Measurements from ENCODE around the gene OSBPL1A. TPM values are rescaled to one million over a fixed set of nuclear protein-coding genes. Genes with fewer than 3 reads are reported as not detected.

OSBPL1A gene
- total RNA-seq, 4 donors from 2014 or later = 10.0 to 30.9 (median 15.1) TPM

DNA sequence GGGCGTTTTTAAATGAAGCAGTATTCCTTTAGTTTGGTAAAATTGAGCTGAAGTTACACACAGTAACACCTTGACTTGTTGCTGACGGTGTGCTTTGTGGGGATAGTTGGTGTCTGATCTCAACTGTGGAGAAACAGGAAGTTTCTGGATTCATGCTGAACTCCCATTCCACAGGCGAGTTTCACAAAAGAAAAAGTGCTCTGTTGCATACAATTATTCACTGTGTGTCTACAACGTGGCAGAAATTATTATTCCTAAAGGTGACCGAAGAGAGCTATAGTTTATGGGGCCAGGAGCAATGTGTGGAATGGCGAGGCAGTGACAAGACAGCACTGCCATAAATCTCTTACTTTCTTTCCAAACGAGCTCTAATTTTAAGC lies 259.2 kb downstream of the OSBPL1A start:
- H3K4me3 ChIP-seq = peak overlapping the region; percentile 34 to 73 (median 66)
- H3K27me3 ChIP-seq = peaks cover 0 to 10% (median 0%) of the 10 kb centered on the region in 4 donors
- 21 to 25% methylated on average over 7 of the region's 7 CpGs for WGBS, 2 donors
- no peak for DNase-seq
- TF ChIP-seq, protein P1, sequence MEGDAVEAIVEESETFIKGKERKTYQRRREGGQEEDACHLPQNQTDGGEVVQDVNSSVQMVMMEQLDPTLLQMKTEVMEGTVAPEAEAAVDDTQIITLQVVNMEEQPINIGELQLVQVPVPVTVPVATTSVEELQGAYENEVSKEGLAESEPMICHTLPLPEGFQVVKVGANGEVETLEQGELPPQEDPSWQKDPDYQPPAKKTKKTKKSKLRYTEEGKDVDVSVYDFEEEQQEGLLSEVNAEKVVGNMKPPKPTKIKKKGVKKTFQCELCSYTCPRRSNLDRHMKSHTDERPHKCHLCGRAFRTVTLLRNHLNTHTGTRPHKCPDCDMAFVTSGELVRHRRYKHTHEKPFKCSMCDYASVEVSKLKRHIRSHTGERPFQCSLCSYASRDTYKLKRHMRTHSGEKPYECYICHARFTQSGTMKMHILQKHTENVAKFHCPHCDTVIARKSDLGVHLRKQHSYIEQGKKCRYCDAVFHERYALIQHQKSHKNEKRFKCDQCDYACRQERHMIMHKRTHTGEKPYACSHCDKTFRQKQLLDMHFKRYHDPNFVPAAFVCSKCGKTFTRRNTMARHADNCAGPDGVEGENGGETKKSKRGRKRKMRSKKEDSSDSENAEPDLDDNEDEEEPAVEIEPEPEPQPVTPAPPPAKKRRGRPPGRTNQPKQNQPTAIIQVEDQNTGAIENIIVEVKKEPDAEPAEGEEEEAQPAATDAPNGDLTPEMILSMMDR (IDR thresholded peaks at IDR 0.05) = no peak
- TF ChIP-seq POLR2A (IDR thresholded peaks at IDR 0.05) = no peak
- H3K36me3 ChIP-seq = peaks cover 0 to 5% (median 0%) of the 10 kb centered on the region in 3 donors
- H3K27ac ChIP-seq = peak overlapping the region; percentile 32 to 67 (median 50)
- intact Hi-C loops (cut with DNase I) = no loop called here
- no peaks in the 10 kb centered on the region for H3K9me3 ChIP-seq
- peaks cover 0 to 25% (median 5%) of the 10 kb centered on the region in 3 donors for H3K4me1 ChIP-seq

DNA sequence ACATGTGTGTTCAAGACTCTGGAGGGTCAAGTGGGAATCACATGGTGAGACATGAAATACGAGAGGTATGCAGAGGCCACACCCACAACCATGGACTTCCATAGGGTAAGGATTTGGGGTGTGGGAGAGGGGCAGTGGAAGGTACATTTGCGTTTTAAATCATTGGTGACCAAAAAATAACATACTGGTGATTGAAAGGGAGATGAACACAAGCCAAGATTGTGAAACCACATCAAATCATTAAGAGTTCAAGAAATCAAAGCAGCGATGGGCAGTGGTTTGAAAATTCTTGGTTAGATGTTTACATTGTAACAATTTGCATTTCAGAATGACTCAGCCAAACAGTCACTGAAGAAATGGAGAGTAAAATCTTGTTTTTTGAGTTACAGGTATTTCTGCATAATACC lies 260.7 kb downstream of the OSBPL1A start:
- TF ChIP-seq POLR2A (IDR thresholded peaks at IDR 0.05) = no peak
- TF ChIP-seq, protein P1 (IDR thresholded peaks at IDR 0.05) = no peak
- Histone ChIP-seq H3K4me3 (no peak overlapping the region), H3K27me3 (peaks cover 0 to 10% (median 0%) of the 10 kb centered on the region in 4 donors), H3K36me3 (peaks cover 0 to 20% (median 0%) of the 10 kb centered on the region in 3 donors), H3K4me1 (peaks cover 0 to 25% (median 5%) of the 10 kb centered on the region in 3 donors), H3K27ac (no peak overlapping the region), H3K9me3 (no peaks in the 10 kb centered on the region)
- intact Hi-C loops (cut with DNase I) = no loop called here
- 51 to 60% methylated on average over 3 of the region's 3 CpGs for WGBS, 2 donors
- no peak for DNase-seq

DNA sequence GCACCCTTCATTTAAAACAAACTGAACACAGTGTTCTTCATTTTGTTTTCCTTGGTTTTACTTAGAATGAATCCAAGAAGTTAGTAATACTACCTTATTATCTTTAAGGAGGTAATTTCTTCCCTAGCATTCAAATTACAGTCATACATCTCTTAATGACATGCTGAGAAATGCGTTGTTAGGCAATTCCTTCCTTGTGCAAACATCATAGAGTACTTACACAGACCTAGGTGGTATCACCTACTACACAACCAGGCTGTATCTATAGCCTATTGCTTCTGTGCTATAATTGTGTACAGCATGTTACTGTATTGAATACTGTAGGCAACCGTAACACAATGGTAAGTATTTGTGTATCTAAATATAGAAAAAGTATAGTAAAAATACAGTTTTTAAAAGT lies 267.1 kb downstream of the OSBPL1A start:
- WGBS, 2 donors = 87 to 88% methylated on average over 2 of the region's 2 CpGs
- H3K4me3 ChIP-seq = no peak overlapping the region
- no peaks in the 10 kb centered on the region for H3K27me3 ChIP-seq
- H3K9me3 ChIP-seq = no peaks in the 10 kb centered on the region
- TF ChIP-seq POLR2A (IDR thresholded peaks at IDR 0.05) = no peak
- TF ChIP-seq, protein P1 (IDR thresholded peaks at IDR 0.05) = no peak
- H3K4me1 ChIP-seq = no peaks in the 10 kb centered on the region
- no peak for DNase-seq
- intact Hi-C loops (cut with DNase I) = no loop called here
- peaks cover 0 to 77% (median 3%) of the 10 kb centered on the region in 3 donors for H3K36me3 ChIP-seq
- H3K27ac ChIP-seq = no peak overlapping the region

DNA sequence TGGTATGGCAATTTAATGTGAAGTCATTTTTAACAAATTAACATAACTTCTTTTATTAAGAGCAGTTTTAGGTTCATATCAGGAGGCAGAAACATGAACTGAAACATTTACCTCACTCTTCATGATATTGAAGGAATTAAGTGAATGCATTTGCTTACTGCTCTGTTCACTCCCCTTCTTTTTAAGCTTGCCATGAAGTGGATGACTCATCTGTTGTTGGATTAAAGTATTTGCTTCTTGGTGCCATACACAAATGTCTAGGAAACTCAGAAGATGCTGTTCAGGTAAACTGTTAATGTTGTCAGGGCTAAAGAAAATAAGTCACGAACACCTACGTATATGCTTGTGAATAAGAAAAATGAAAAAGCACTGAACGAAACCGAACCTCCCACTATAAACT lies 268.9 kb downstream of the OSBPL1A start:
- Histone ChIP-seq H3K27ac (no peak overlapping the region), H3K27me3 (no peaks in the 10 kb centered on the region), H3K4me3 (no peak overlapping the region), H3K36me3 (peaks cover 0 to 91% (median 3%) of the 10 kb centered on the region in 3 donors), H3K4me1 (no peaks in the 10 kb centered on the region), H3K9me3 (no peaks in the 10 kb centered on the region)
- WGBS, 2 donors = 96 to 99% methylated on average over 4 of the region's 4 CpGs
- DNase-seq = no peak
- TF ChIP-seq, protein P1 (IDR thresholded peaks at IDR 0.05) = no peak
- no peak for TF ChIP-seq POLR2A (IDR thresholded peaks at IDR 0.05)
- intact Hi-C loops (cut with DNase I) = no loop called here

DNA sequence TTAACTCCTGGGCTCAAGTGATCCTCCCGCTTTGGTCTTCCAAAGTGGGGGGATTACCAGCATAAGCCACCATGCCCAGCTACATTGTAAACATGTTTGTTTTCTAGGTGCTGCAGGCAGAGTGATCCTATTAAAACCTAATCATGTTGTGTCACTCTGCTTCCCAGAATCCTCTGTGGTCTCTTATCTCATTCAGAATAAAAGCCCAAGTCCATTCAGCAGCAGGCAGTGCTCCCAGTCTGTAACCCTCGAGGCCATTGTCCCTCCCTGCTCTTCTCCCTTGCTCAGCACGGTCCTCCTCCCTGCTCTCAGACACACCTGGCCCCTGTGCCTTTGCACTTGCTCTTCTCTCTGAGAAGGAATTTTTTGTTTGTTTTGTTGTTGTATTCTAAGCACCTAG lies 269.9 kb downstream of the OSBPL1A start:
- Histone ChIP-seq H3K27ac (no peak overlapping the region), H3K4me3 (no peak overlapping the region), H3K4me1 (no peaks in the 10 kb centered on the region), H3K36me3 (peaks cover 0 to 91% (median 3%) of the 10 kb centered on the region in 3 donors), H3K27me3 (no peaks in the 10 kb centered on the region), H3K9me3 (no peaks in the 10 kb centered on the region)
- DNase-seq = no peak
- 77 to 80% methylated on average over 3 of the region's 3 CpGs for WGBS, 2 donors
- intact Hi-C loops (cut with DNase I) = no loop called here
- TF ChIP-seq, protein P1 (IDR thresholded peaks at IDR 0.05) = no peak
- no peak for TF ChIP-seq POLR2A (IDR thresholded peaks at IDR 0.05)

Data from esophagus squamous epithelium (tissue), 5 donors.